IMR-90 (cell line): ENCODE measurements around the gene IL2RA. TPM values are rescaled to one million over a fixed set of nuclear protein-coding genes. Genes with fewer than 3 reads are reported as not detected.

Source experiments
- ATAC-seq: fragments of 200-7000 bp; cut with Tn5 transposase; 2 replicates; pipeline ENCODE4 v1.9.1; 2020; ENCODE audit warnings: low read depth, mild to moderate bottlenecking, moderate library complexity
- BruUV-seq: library from RNA; stranded (reverse); fragments of 400-500 nt; replicated peaks from 2 replicates; lab custom pipeline; 2021; lab: Mats Ljungman, UMichigan
- CTCF ChIA-PET: fragments of 300-600 bp; formaldehyde crosslinking; extraction: SDS; loops from one replicate; lab custom pipeline; 2021; ENCODE audit warnings: antibody characterized with exemption; lab: Yijun Ruan, JAX
- POLR2A ChIA-PET: fragments of 300-600 bp; sonication (Branson Sonifier 250); formaldehyde crosslinking; loops from one replicate; lab custom pipeline; 2022; ENCODE audit warnings: antibody characterized with exemption; ENCODE audit not compliant: unreplicated experiment; lab: Charles Lee
- DNase-seq: peaks from one replicate; pipeline ENCODE4 v3.0.0; 2013
- H2AFZ ChIP-seq: replicated peaks from 2 replicates; pipeline ENCODE3; 2013; ENCODE audit warnings: low read length, mild to moderate bottlenecking; ENCODE audit not compliant: poor library complexity
- H2AK5ac ChIP-seq: 2 replicates; pipeline ENCODE4 v1.6.1; 2013; ENCODE audit warnings: low read depth, low read length, inconsistent platforms
- H2AK9ac ChIP-seq: replicated peaks from 2 replicates; pipeline ENCODE3; 2013; ENCODE audit warnings: mild to moderate bottlenecking, low read depth, low read length, moderate library complexity; ENCODE audit not compliant: poor library complexity
- H2BK120ac ChIP-seq: 2 replicates; pipeline ENCODE4 v1.6.1; 2013; ENCODE audit warnings: low read depth, low read length, inconsistent platforms
- H2BK15ac ChIP-seq: 3 replicates; pipeline ENCODE4 v1.6.1; 2013; ENCODE audit warnings: low read depth, low read length, inconsistent platforms
- H2BK20ac ChIP-seq: 2 replicates; pipeline ENCODE4 v1.6.1; 2013; ENCODE audit warnings: low read depth, mild to moderate bottlenecking, inconsistent platforms, low read length, moderate library complexity
- H2BK5ac ChIP-seq: 2 replicates; pipeline ENCODE4 v1.6.1; 2013; ENCODE audit warnings: mild to moderate bottlenecking, low read depth, low read length, inconsistent platforms; ENCODE audit not compliant: poor library complexity, severe bottlenecking
- H3K14ac ChIP-seq: replicated peaks from 2 replicates; pipeline ENCODE4 v1.6.1; 2013; ENCODE audit warnings: low read depth, low read length, inconsistent platforms
- H3K18ac ChIP-seq: 2 replicates; pipeline ENCODE4 v1.6.1; 2013; ENCODE audit warnings: low read depth, low read length, control low read depth
- H3K23ac ChIP-seq: 2 replicates; pipeline ENCODE4 v1.6.1; 2013; ENCODE audit warnings: low read depth, low read length, inconsistent platforms
- H3K27ac ChIP-seq: 2 replicates; pipeline ENCODE4 v1.5.1; 2013; ENCODE audit warnings: mild to moderate bottlenecking, control low read depth, low read length; ENCODE audit not compliant: insufficient read depth
- H3K27me3 ChIP-seq: 2 replicates; pipeline ENCODE4 v1.6.1; 2013; ENCODE audit warnings: low read length; ENCODE audit not compliant: control insufficient read depth, insufficient read depth
- H3K36me3 ChIP-seq: 2 replicates; pipeline ENCODE4 v1.6.1; 2013; ENCODE audit warnings: low read length, mixed read lengths; ENCODE audit not compliant: control insufficient read depth, insufficient read depth
- H3K4ac ChIP-seq: 2 replicates; pipeline ENCODE4 v1.6.1; 2013; ENCODE audit warnings: low read depth, low read length, inconsistent platforms
- H3K4me1 ChIP-seq: 2 replicates; pipeline ENCODE4 v1.6.1; 2013; ENCODE audit warnings: low read length, mixed read lengths; ENCODE audit not compliant: control insufficient read depth, insufficient read depth
- H3K4me2 ChIP-seq: 2 replicates; pipeline ENCODE4 v1.6.1; 2013; ENCODE audit warnings: low read depth, mild to moderate bottlenecking, control low read depth, low read length, moderate library complexity
- H3K4me3 ChIP-seq: 2 replicates; pipeline ENCODE4 v1.5.1; 2013; ENCODE audit warnings: low read depth, mild to moderate bottlenecking, control low read depth, low read length, moderate library complexity; ENCODE audit not compliant: insufficient read depth
- H3K56ac ChIP-seq: 2 replicates; pipeline ENCODE4 v1.6.1; 2013; ENCODE audit warnings: low read length, inconsistent platforms; ENCODE audit not compliant: insufficient read depth; ENCODE audit errors: extremely low read depth
- H3K79me1 ChIP-seq, 2 experiments: 2 replicates each; pipeline ENCODE4 v1.6.1; 2013; ENCODE audit warnings: low read length in 2 of 2, inconsistent platforms in 1 of 2, low read depth in 1 of 2
- H3K9ac ChIP-seq: 2 replicates; pipeline ENCODE4 v1.6.1; 2013; ENCODE audit warnings: low read depth, low read length, control low read depth
- H3K9me1 ChIP-seq: 2 replicates; pipeline ENCODE4 v1.6.1; 2013; ENCODE audit warnings: low read length, inconsistent platforms; ENCODE audit not compliant: insufficient read depth
- H3K9me3 ChIP-seq: 2 replicates; pipeline ENCODE4 v1.6.1; 2013; ENCODE audit warnings: low read length; ENCODE audit not compliant: control insufficient read depth, insufficient read depth
- H4K20me1 ChIP-seq: 2 replicates; pipeline ENCODE4 v1.6.1; 2013; ENCODE audit warnings: low read length, inconsistent platforms; ENCODE audit not compliant: insufficient read depth
- H4K5ac ChIP-seq: 2 replicates; pipeline ENCODE4 v1.6.1; 2013; ENCODE audit warnings: mild to moderate bottlenecking, low read depth, low read length, control low read depth
- H4K8ac ChIP-seq, 2 experiments: 2 replicates each; pipeline ENCODE4 v1.6.1; 2013; ENCODE audit warnings: low read depth in 2 of 2, low read length in 2 of 2, control low read depth in 1 of 2, inconsistent platforms in 1 of 2
- H4K91ac ChIP-seq: 2 replicates; pipeline ENCODE4 v1.6.1; 2013; ENCODE audit warnings: low read depth, low read length, inconsistent platforms; ENCODE audit not compliant: insufficient read depth
- CEBPB ChIP-seq: IDR thresholded peaks from 2 replicates; pipeline ENCODE4 v1.6.1; 2012; ENCODE audit warnings: low read depth, low read length, improper control_type of control experiment
- RAD21 ChIP-seq: IDR thresholded peaks from 2 replicates; pipeline ENCODE4 v1.6.1; 2012; ENCODE audit warnings: low read length, improper control_type of control experiment
- SMC3 ChIP-seq: fragments of 150-350 bp; IDR thresholded peaks from 2 replicates; pipeline ENCODE4 v1.6.1; 2016; ENCODE audit warnings: low read depth, mild to moderate bottlenecking, antibody characterized with exemption, low read length, moderate library complexity
- WGBS, 2 experiments: methylation state at CpG; one replicate each; pipeline versions ENCODE4 v1.1.5 to v1.1.7; 2013; ENCODE audit warnings: missing lambda C conversion rate in 2 of 2; ENCODE audit not compliant: insufficient read length in 1 of 2; ENCODE audit errors: extremely low coverage in 2 of 2; 5-methylcytosine and 5-hydroxymethylcytosine counted together
- dilution Hi-C: fragments of 300-500 bp; cut with HindIII; formaldehyde crosslinking; loops from one replicate; pipeline ENCODE4 v1.14.3; 2018; ENCODE audit warnings: low sequenced_read_pairs; ENCODE audit not compliant: unreplicated experiment
- in situ Hi-C: fragments of 300-500 bp; cut with MboI; formaldehyde crosslinking; loops from 3 replicates; pipeline ENCODE4 v1.14.3; 2019; ENCODE audit warnings: low sequenced_read_pairs, inconsistent platforms, mixed read lengths
- intact Hi-C: fragments of 100-400 bp; cut with micrococcal nuclease; formaldehyde crosslinking; loops from 2 replicates; pipeline ENCODE4 v1.10.0; 2022
- polyA plus RNA-seq, 3 experiments: library from polyadenylated mRNA; depleted of rRNA; stranded (reverse); fragments of >200 nt; gene quantifications; 2 replicates each; pipeline ENCODE4 v1.2.3, GENCODE V29; 2012; ENCODE audit warnings: low replicate concordance in 1 of 3
- total RNA-seq: library from RNA; depleted of rRNA; stranded (reverse); fragments of >200 nt; gene quantifications from 2 replicates; pipeline ENCODE4 v1.2.3, GENCODE V29; 2012

IL2RA gene
- total and polyA plus RNA-seq, 2 of the 4 experiments (the other 2 are of a cell fraction): not detected

- H4K5ac ChIP-seq: no peak overlapping the region; the same call in 1 of the 2 replicates
- no peak overlapping the region for H2AK5ac ChIP-seq
- H3K18ac ChIP-seq: peak overlapping the region; percentile 55; the same call in 1 of the 2 replicates
- peak overlapping the region; percentile 2; the same call in 1 of the 2 replicates for H4K91ac ChIP-seq
- ATAC-seq (peak; percentile 79), DNase-seq (peak; percentile 44)
- WGBS, 2 experiments: 2% methylated on average over 8 of the region's 18 CpGs; no CpG with 5 or more reads in 1 of the 2 experiments
- peak overlapping the region; percentile 35 for H3K4me3 ChIP-seq
- dilution Hi-C loops: no loop called here
- H3K9me3 ChIP-seq: no peaks in the 10 kb centered on the region
- no peak overlapping the region for H3K4ac ChIP-seq
- H2AK9ac ChIP-seq: no peak overlapping the region
- no peak overlapping the region; the same call in 1 of the 2 replicates for H3K27ac ChIP-seq
- peak overlapping the region; percentile 84 for H3K4me2 ChIP-seq
- peaks cover 3% of the 10 kb centered on the region; the same call in 1 of the 2 replicates for H3K4me1 ChIP-seq
- peak overlapping the region; percentile 71 for H2AFZ ChIP-seq
- ChIA-PET POLR2A (interaction anchor here (0.7 kb wide), 1 partner anchor 73 kb away, joined by 4 read pairs; no protein-coding TSS in a partner anchor), CTCF (interaction anchor here (0.5 to 1.3 kb wide), 4 partner anchors 12 to 97 kb away, joined by 3 to 9 read pairs (median 3); no protein-coding TSS in a partner anchor)
- no peaks in the 10 kb centered on the region for H3K36me3 ChIP-seq
- no peak overlapping the region for H2BK120ac ChIP-seq
- intact Hi-C loops: no loop called here
- no peaks in the 10 kb centered on the region for H4K20me1 ChIP-seq
- H4K8ac ChIP-seq: peak overlapping the region in 1 of 2 experiments; percentile 32; a peak in 1 of 4 replicates
- no peaks in the 10 kb centered on the region for H3K9me1 ChIP-seq
- peaks cover 26% of the 10 kb centered on the region for H3K27me3 ChIP-seq
- H2BK5ac ChIP-seq: no peak overlapping the region
- in situ Hi-C loops: no loop called here
- BruUV-seq: no TSS peak
- H3K9ac ChIP-seq: peak overlapping the region; percentile 47; the same call in 1 of the 2 replicates
- H3K79me1 ChIP-seq: no peaks in the 10 kb centered on the region
- H2BK15ac ChIP-seq: no peak overlapping the region
- no peak overlapping the region; the same call in 1 of the 2 replicates for H2BK20ac ChIP-seq
- TF ChIP-seq RAD21 (no peak), SMC3 (no peak), CEBPB (peak; percentile 32)
- 0 out of 2 replicates have a peak overlapping the region, but pooled peaks have one; percentile 35 for H3K23ac ChIP-seq
- H3K14ac ChIP-seq: no peak overlapping the region
- no peak overlapping the region for H3K56ac ChIP-seq
These were observed 11.2 kb downstream of the IL2RA start for GRCh38 chr10:6050801-6051445.
